ENCODE measurements around the gene FLRT1.

DNA sequence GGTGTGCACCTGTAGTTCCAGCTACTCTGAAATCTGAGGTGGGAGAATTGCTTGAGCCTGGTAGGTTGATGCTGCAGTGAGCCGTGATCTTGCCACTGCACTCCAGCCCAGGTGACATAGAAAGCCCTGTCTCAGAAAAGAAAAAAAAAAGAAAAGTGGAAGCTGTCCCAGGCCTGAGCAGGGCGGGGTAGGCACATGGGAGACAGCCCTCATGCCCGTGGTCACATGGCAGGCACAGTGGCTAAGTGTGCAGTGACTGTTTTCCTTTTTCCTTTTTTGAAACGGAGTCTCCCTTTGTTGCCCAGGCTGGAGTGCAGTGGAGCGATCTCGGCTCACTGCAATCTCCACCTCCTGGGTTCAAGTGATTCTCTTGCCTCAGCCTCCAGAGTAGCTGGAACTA, 41.7 kb upstream of the FLRT1 start:
- TF ChIP-seq, protein P1, sequence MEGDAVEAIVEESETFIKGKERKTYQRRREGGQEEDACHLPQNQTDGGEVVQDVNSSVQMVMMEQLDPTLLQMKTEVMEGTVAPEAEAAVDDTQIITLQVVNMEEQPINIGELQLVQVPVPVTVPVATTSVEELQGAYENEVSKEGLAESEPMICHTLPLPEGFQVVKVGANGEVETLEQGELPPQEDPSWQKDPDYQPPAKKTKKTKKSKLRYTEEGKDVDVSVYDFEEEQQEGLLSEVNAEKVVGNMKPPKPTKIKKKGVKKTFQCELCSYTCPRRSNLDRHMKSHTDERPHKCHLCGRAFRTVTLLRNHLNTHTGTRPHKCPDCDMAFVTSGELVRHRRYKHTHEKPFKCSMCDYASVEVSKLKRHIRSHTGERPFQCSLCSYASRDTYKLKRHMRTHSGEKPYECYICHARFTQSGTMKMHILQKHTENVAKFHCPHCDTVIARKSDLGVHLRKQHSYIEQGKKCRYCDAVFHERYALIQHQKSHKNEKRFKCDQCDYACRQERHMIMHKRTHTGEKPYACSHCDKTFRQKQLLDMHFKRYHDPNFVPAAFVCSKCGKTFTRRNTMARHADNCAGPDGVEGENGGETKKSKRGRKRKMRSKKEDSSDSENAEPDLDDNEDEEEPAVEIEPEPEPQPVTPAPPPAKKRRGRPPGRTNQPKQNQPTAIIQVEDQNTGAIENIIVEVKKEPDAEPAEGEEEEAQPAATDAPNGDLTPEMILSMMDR (IDR thresholded peaks at IDR 0.05; ENCODE audit: insufficient read depth, low read length), result no peak
- TF ChIP-seq POLR2AphosphoS5 (IDR thresholded peaks at IDR 0.05; ENCODE audit: low read depth), result no peak
